Psoas muscle (tissue), 8 donors: Measurements from ENCODE around the gene SEZ6L. TPM values are rescaled to one million over a fixed set of nuclear protein-coding genes. Genes with fewer than 3 reads are reported as not detected.

Source experiments
- ATAC-seq, 4 donors: fragments of 200-7000 bp; cut with Tn5 transposase; one replicate each; pipeline ENCODE4 v1.9.1; 2020; ENCODE audit warnings: moderate library complexity in 3 of 4, mild to moderate bottlenecking in 2 of 4
- DNase-seq, 2 donors: peaks; one replicate each; pipeline ENCODE4 v3.0.0-alpha.2; 2020
- H3K27ac ChIP-seq: fragments of 200-600 bp; one replicate; pipeline ENCODE4 v1.8.0; 2022
- H3K27me3 ChIP-seq, 3 donors: fragments of 200-600 bp in 1 of 3; one replicate each; pipeline versions ENCODE4 v1.6.1 to v1.8.0; 2013 to 2022; ENCODE audit warnings: low read length in 2 of 3, mild to moderate bottlenecking in 2 of 3, moderate library complexity in 1 of 3; ENCODE audit not compliant: insufficient read depth in 3 of 3
- H3K36me3 ChIP-seq, 2 donors: fragments of 200-600 bp in 1 of 2; one replicate each; pipeline versions ENCODE4 v1.6.1 to v1.8.0; 2013 to 2022; ENCODE audit warnings: low read depth in 1 of 2, mild to moderate bottlenecking in 1 of 2, moderate library complexity in 1 of 2; ENCODE audit not compliant: insufficient read depth in 1 of 2
- H3K4me1 ChIP-seq: fragments of 200-600 bp; one replicate; pipeline ENCODE4 v1.8.0; 2022
- H3K4me3 ChIP-seq: fragments of 200-600 bp; one replicate; pipeline ENCODE4 v1.8.0; 2022; ENCODE audit warnings: mild to moderate bottlenecking
- H3K9me3 ChIP-seq: fragments of 200-600 bp; one replicate; pipeline ENCODE4 v1.8.0; 2022
- CTCF ChIP-seq: fragments of 200-600 bp; IDR thresholded peaks from one replicate; pipeline ENCODE4 v1.8.0; 2022; ENCODE audit warnings: antibody characterized with exemption
- WGBS, 3 donors: extraction: QIAGEN DNeasy Blood & Tissue Kit; methylation state at CpG; one replicate each; pipeline versions ENCODE4 v1.1.6 to v1.1.7; 2013; 5-methylcytosine and 5-hydroxymethylcytosine counted together
- intact Hi-C, 2 donors: fragments of 100-400 bp; cut with DNase I; formaldehyde crosslinking; loops; one replicate each; pipeline versions ENCODE4 v1.11.0 to v1.14.2; 2022
- polyA plus RNA-seq, 3 donors: library from polyadenylated mRNA; stranded (reverse); fragments of 200-250 nt; gene quantifications; one replicate each; pipeline ENCODE4 v1.2.3, GENCODE V29; 2013
- total RNA-seq, 4 donors: library from RNA; stranded (reverse); fragmentation: NEBNext Ultra II Directional in 2 of 4; extraction: Animal tissue kit (Norgen Biotek cat#: 25700) in 2 of 4; gene quantifications; one replicate each; pipeline versions ENCODE4 v1.2.1 to v1.2.4, GENCODE V29; 2021 to 2023
- donor health status: healthy with polysubstance abuse.
- donor health status: DM: no; HTN: no; CAD: no; lungs with moderate emphysema.
- donor health status: Bipolar disorder and iron deficiency.
- donor health status: healthy.
- donor health status: DM: yes; HTN: yes; CAD: no.
- donor health status: DM: no; HTN: no; CAD: no.
- donor health status: DM: no; HTN: no; CAD: no.
- donor health status: DM: yes; HTN: yes; CAD: no.

SEZ6L gene
- total and polyA plus RNA-seq, 7 donors, result 0.04 to 0.06 TPM; not detected in 5

- intact Hi-C loops, result no loop called here
- 58 to 68% (median 64%) methylated on average over 11 of the region's 11 CpGs for WGBS, 3 donors
These were observed 107.4 kb downstream of the SEZ6L start for GRCh38 chr22:26276529-26277160.

GRCh38 chr22:26281941-26282340 lies 112.7 kb downstream of the SEZ6L start:
- Histone ChIP-seq H3K27me3 (peaks cover 0 to 11% (median 0%) of the 10 kb centered on the region in 3 donors), H3K9me3 (no peaks in the 10 kb centered on the region), H3K36me3 (no peaks in the 10 kb centered on the region), H3K4me1 (no peaks in the 10 kb centered on the region), H3K27ac (no peak overlapping the region), H3K4me3 (no peak overlapping the region)
- WGBS, 3 donors, result 79 to 81% (median 81%) methylated on average over 4 of the region's 4 CpGs
- intact Hi-C loops, result no loop called here
- TF ChIP-seq CTCF, result no peak
- no peak for DNase-seq
- no peak for ATAC-seq

More at GRCh38 chr22:26276529-26277160, 107.4 kb downstream of the SEZ6L start:
- H3K9me3 ChIP-seq, result no peaks in the 10 kb centered on the region
- ATAC-seq (no peak), DNase-seq (no peak)
- H3K27me3 ChIP-seq, result peaks cover 0 to 7% (median 0%) of the 10 kb centered on the region in 3 donors
- H3K4me1 ChIP-seq, result no peaks in the 10 kb centered on the region
- TF ChIP-seq CTCF, result no peak
- H3K27ac ChIP-seq, result no peak overlapping the region
- no peak overlapping the region for H3K4me3 ChIP-seq
- H3K36me3 ChIP-seq, result no peaks in the 10 kb centered on the region

- Histone ChIP-seq H3K9me3 (no peaks in the 10 kb centered on the region), H3K4me1 (no peaks in the 10 kb centered on the region), H3K36me3 (no peaks in the 10 kb centered on the region), H3K27me3 (peaks cover 0 to 11% (median 0%) of the 10 kb centered on the region in 3 donors), H3K4me3 (no peak overlapping the region), H3K27ac (no peak overlapping the region)
- no peak for ATAC-seq
- no peak for TF ChIP-seq CTCF
- intact Hi-C loops, result no loop called here
- WGBS, 3 donors, result 92 to 95% (median 92%) methylated on average over 2 of the region's 2 CpGs
- no peak for DNase-seq
These were observed 114.1 kb downstream of the SEZ6L start for GRCh38 chr22:26283330-26283729.

GRCh38 chr22:26285632-26286031 lies 116.4 kb downstream of the SEZ6L start:
- H3K9me3 ChIP-seq, result no peaks in the 10 kb centered on the region

More at GRCh38 chr22:26285632-26286031, 116.4 kb downstream of the SEZ6L start:
- no peak for TF ChIP-seq CTCF
- Histone ChIP-seq H3K27me3 (peaks cover 0 to 11% (median 0%) of the 10 kb centered on the region in 3 donors), H3K27ac (no peak overlapping the region), H3K4me3 (no peak overlapping the region), H3K36me3 (no peaks in the 10 kb centered on the region), H3K4me1 (no peaks in the 10 kb centered on the region)
- DNase-seq, result no peak
- no peak for ATAC-seq
- 58 to 71% (median 65%) methylated on average over 5 of the region's 5 CpGs for WGBS, 3 donors
- intact Hi-C loops, result no loop called here
